ENCODE data around the gene FAM83C. TPM values are rescaled to one million over a fixed set of nuclear protein-coding genes. Genes with fewer than 3 reads are reported as not detected.

Gene FAM83C
- total and polyA plus RNA-seq, 7 donors: under 0.01 to 0.03 TPM; not detected in 5

DNA sequence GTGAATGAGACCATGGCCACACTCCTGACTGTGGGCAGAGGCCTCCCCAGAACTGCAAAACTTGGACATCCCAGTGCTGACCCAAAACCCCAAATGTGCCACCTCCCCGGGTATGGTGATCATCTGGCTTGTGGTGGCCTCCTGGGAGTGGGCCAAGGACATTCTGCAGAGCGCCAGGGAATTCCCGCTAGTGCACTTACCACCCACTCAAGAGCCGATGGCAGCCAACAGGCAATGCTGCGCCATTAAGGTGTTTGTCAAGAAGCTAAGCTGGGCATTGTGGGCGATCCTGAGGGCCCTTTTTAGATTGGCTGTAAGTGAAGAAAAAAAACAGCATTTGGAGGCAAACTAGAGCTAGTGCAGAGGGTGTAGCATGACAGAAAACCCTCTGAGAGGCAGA, 56.3 kb downstream of the FAM83C start:
- 94 to 96% methylated on average over 6 of the region's 6 CpGs for WGBS, 2 donors
- TF ChIP-seq EP300 (IDR thresholded peaks at IDR 0.05): no peak
- TF ChIP-seq POLR2A (IDR thresholded peaks at IDR 0.05): no peak
- no peak for TF ChIP-seq POLR2AphosphoS5 (IDR thresholded peaks at IDR 0.05)
- TF ChIP-seq CTCF (IDR thresholded peaks at IDR 0.05): no peak
- peaks cover 0 to 13% (median 5%) of the 10 kb centered on the region in 4 donors for H3K36me3 ChIP-seq
- DNase-seq: no peak
- H3K27ac ChIP-seq: no peak overlapping the region
- no peaks in the 10 kb centered on the region for H3K27me3 ChIP-seq
- no peak overlapping the region for H3K4me3 ChIP-seq
- intact Hi-C loops (cut with DNase I): no loop called here
- H3K9me3 ChIP-seq: no peaks in the 10 kb centered on the region
- peaks cover 0 to 5% (median 0%) of the 10 kb centered on the region in 4 donors for H3K4me1 ChIP-seq

Other genes starting within 250 kb of the FAM83C start
- 10 to 100 TPM; 41.8 to 61.8 (median 48.6) TPM for gene TRPC4AP, start 199.6 kb downstream of the FAM83C start, total RNA-seq
- 10 to 100 TPM; 24.0 to 45.3 (median 26.8) TPM for gene TRPC4AP, start 199.6 kb downstream of the FAM83C start, polyA plus RNA-seq
- gene EDEM2, start 145.1 kb downstream of the FAM83C start, total RNA-seq: 10 to 100 TPM in 1 of 4 donors, 1 to 10 TPM in 3; 8.4 to 14.3 (median 8.8) TPM
- gene EDEM2, start 145.1 kb downstream of the FAM83C start, polyA plus RNA-seq: 10 to 100 TPM; 10.8 to 24.9 (median 15.0) TPM
- gene PROCR, start 120.4 kb downstream of the FAM83C start, total RNA-seq: 10 to 100 TPM; 12.4 to 53.5 (median 33.8) TPM
- gene PROCR, start 120.4 kb downstream of the FAM83C start, polyA plus RNA-seq: 10 to 100 TPM; 12.9 to 22.8 (median 17.6) TPM
- 1 to 10 TPM in 3 of 4 donors, under 1 TPM in 1; 0.16 to 1.4 (median 1.1) TPM for gene MMP24, start 65.7 kb downstream of the FAM83C start, total RNA-seq
- under 1 TPM; under 0.01 to 0.46 (median 0.39) TPM for gene MMP24, start 65.7 kb downstream of the FAM83C start, polyA plus RNA-seq
- gene MMP24OS, start 14.3 kb downstream of the FAM83C start, total RNA-seq: 10 to 100 TPM; 23.2 to 39.8 (median 29.4) TPM
- gene MMP24OS, start 14.3 kb downstream of the FAM83C start, polyA plus RNA-seq: 100 to 1,000 TPM in 1 of 3 donors, 10 to 100 TPM in 2; 44.0 to 115 (median 97.3) TPM
- gene EIF6, start 7.7 kb downstream of the FAM83C start, total RNA-seq: 10 to 100 TPM; 61.9 to 71.3 (median 66.1) TPM
- gene EIF6, start 7.7 kb downstream of the FAM83C start, polyA plus RNA-seq: 100 to 1,000 TPM; 202 to 289 (median 228) TPM
- gene UQCC1, start 119.5 kb upstream of the FAM83C start, total RNA-seq: 10 to 100 TPM; 28.9 to 56.0 (median 37.5) TPM
- 10 to 100 TPM; 15.6 to 41.2 (median 33.3) TPM for gene UQCC1, start 119.5 kb upstream of the FAM83C start, polyA plus RNA-seq
- 1 to 10 TPM in 3 of 4 donors, under 1 TPM in 1; 0.82 to 2.8 (median 1.3) TPM for gene GDF5, start 145.8 kb upstream of the FAM83C start, total RNA-seq
- under 1 TPM in 1 of 3 donors, not detected in 2; 0.74 TPM for gene GDF5, start 145.8 kb upstream of the FAM83C start, polyA plus RNA-seq
- gene CEP250, start 163.2 kb upstream of the FAM83C start, total RNA-seq: 10 to 100 TPM; 12.8 to 35.2 (median 16.5) TPM
- 10 to 100 TPM in 1 of 3 donors, 1 to 10 TPM in 2; 6.6 to 20.7 (median 9.7) TPM for gene CEP250, start 163.2 kb upstream of the FAM83C start, polyA plus RNA-seq
- not detected for gene C20orf173, start 237.2 kb upstream of the FAM83C start, total RNA-seq
- gene C20orf173, start 237.2 kb upstream of the FAM83C start, polyA plus RNA-seq: not detected
- 100 to 1,000 TPM; 141 to 230 (median 195) TPM for gene ERGIC3, start 249.7 kb upstream of the FAM83C start, total RNA-seq
- gene ERGIC3, start 249.7 kb upstream of the FAM83C start, polyA plus RNA-seq: 100 to 1,000 TPM; 113 to 200 (median 184) TPM